NCI-H82 treated with DMSO at 0.1 percent for 48 hours (cell line): ENCODE results near the gene CREB5.
A peak's percentile ranks its signal among the peaks of the same experiment; 100 is the strongest.
"Not testable (repeated sequence)": the region's sequence is repeated elsewhere in the genome, so short reads cannot be mapped to it uniquely, and the experiment has no call there.

Source experiments
- DNase-seq: peaks from one replicate; lab custom pipeline; 2025; ENCODE audit not compliant: unreplicated experiment; lab: John Stamatoyannopoulos, UW

The CREB5 gene

GRCh38 chr7:28411876-28412662 lies at the start of gene CREB5:
Gene CREB5, plus strand, starts transcription at chr7:28412518. Its CDS starts 397 bp downstream, at chr7:28412915.
- DNase-seq, result peak; percentile 78

GRCh38 chr7:28362812-28363211 lies 49.5 kb upstream of the CREB5 start:
- DNase-seq, result no peak

GRCh38 chr7:28364082-28364481 lies 48.2 kb upstream of the CREB5 start:
- no peak for DNase-seq

DNA sequence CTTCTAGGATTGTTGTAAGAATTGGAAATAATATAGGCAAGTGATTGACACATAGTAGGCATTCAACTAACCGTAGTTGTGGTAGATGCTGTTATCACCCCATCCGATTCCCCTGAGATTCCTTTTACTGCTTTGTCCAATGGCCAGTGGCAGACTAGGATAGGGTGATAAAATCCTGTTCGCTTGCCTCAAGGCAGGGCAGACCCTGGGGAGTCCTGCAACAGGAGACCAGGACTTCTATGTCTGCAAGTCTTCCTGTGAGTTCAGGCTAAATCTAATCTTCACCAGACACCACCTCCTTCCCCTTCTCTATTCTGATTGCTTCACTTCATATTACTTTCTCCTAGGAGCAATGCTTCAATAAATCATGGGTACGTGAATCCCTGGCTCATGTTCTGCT lies 42.8 kb upstream of the CREB5 start:
- no peak for DNase-seq

DNA sequence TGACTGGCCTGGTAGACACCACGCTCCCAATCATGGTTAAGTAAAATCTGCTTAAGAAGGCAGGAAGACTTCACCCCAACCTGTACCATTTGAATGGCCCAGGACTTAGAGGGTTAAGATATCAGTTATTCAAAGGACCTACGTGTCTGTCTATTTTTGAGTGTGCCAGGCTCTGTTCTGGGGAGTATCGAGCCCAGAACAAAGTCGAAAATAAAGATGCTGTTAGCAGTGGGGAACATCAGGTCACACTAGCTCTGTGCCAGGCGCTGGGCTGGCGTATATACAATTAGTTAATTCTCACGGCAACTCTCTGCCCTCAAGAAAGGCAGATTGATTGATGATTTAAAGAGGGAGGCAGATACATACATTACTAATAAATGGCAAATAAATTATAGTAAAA lies 40.5 kb upstream of the CREB5 start:
- no peak for DNase-seq

DNA sequence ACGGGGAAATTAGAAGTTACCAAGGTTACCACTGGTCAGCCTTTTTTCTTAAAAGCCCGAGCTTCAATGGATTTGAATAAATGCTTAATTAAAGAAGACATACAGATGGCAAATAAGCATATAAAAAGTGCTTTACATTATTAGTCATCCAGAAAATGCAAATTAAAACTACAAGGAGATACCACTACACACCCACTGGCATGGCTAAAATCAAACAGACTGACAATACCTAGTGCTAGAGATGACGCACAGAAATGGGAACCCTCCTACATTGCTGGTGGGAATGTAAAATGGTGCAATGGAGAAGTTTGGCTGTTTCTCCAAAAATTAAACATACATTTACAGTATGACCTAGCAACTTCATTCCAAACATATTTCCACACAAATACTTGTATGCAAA lies 38.3 kb upstream of the CREB5 start:
- DNase-seq, result no peak

GRCh38 chr7:28375729-28376128 lies 36.6 kb upstream of the CREB5 start:
- DNase-seq, result no peak

DNA sequence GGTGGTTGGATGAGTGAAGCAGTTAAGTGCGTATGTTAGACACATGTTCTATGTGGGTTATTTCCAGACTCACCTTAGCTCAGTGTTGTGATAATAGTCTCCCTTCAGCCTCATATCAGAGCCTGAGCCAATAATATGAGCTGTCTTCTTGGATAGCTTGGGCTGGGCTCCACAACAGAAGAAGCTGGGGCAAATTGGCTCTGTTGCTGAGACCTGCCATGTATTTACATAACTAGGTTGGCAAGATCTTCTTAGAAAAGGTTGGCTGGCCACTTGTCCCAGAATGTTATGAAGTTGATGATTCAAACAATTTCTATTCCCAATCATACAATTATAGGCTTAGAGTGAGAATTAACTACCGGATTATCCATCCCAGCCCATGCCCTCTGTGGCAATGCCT lies 35.7 kb upstream of the CREB5 start:
- no peak for DNase-seq

- DNase-seq, result no peak
These were observed 33.7 kb upstream of the CREB5 start for GRCh38 chr7:28378574-28379149.

DNA sequence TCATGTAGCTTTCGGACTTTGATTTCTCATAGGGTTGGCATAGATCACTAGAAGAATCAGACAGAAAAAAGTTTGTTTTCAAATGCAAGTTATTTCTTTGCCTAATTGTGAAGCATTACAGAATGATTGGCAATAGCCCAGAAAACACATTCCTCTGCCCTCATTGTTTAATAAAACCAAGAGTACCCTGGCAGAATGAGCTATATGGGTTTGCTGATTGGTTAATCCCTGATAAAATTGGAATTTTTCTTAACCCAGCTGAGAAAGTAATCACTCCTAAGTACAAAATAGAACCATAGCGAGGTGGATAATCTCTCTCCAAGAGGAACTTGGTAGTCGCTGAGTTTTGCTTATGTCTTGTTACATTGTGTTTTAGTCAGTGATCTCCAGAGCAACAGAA lies 30.9 kb upstream of the CREB5 start:
- no peak for DNase-seq

DNA sequence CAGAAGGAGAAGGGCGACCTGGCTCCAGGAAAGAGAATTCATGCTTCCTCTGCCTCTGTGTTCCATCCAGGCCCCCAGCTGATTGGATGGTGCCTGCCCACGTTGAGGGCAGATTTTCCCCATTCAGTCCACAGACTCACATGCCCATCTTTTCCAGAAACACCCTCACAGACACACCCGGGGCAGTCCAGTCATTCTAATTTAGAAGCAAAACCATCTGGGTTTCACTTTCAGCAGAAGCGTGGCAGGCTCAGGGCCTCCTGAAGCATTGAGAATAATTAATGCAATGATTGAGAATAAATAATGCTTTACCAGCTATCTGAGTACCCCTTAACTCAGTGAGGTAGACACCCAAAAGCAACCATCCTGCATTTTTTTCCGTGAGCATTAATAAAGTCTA lies 30.2 kb upstream of the CREB5 start:
- no peak for DNase-seq

GRCh38 chr7:28383975-28384374 lies 28.3 kb upstream of the CREB5 start:
- peak; percentile 24 for DNase-seq

GRCh38 chr7:28389504-28390395 lies 22.6 kb upstream of the CREB5 start:
- DNase-seq, result peak; percentile 69

DNA sequence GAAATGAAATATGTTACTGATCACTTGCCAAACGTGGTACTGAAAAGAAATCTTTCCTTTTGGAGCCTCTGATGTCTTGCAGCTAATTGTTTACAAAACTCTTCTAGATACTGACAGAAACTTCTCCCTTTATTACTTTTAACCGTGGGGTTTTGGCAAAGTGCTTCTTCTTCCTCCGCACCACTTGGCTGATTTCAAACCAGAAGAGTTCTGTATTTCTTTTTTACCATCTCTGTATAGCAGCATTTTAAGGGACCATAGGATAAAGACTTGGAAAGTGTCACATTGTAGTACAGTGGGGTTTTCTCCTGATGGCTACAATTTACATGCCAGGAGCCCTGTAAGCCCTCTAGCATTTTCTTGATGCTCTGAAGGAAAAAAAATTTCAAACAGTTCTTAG lies 21.9 kb upstream of the CREB5 start:
- DNase-seq, result no peak

GRCh38 chr7:28392289-28392688 lies 20.0 kb upstream of the CREB5 start:
- no peak for DNase-seq

- DNase-seq, result no peak
These were observed 16.9 kb upstream of the CREB5 start for GRCh38 chr7:28395404-28395803.

DNA sequence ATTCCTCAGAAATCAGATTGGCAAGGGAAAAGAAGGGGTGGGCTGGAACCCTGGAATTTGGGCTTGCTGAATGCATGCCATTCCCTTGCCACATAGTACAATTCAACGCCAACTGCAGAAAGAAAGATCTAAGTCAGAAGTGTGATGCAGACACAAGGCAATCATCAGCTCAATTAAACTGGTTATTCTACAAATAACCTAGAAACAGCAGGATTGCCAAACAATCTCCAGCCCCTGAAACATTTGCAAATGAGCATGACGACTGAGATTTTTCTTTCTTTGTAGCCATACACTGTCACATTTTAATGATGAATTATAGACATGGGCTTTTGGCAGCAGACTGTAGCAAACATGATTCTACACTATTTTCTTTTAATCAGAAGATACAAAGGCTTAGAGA lies 16.5 kb upstream of the CREB5 start:
- DNase-seq, result no peak

DNA sequence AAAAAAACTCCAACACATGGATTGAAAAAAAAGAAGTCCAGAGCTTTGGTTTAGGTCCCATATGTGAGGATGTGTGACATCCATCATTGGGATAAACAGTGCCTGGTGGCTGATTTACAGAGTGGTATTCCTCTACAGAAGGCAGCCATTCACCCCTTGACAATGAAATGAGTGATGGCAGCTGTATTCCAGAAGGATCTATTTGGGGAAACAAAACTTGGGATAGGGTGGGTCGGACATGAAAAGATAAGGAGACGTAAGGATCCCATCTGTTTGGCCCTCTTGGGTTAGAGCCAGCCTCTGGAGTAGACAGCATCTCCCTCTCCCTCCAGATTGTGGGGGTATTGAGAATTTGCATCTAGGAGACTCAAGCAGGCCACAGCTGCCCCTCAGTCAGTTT lies 15.2 kb upstream of the CREB5 start:
- no peak for DNase-seq

DNA sequence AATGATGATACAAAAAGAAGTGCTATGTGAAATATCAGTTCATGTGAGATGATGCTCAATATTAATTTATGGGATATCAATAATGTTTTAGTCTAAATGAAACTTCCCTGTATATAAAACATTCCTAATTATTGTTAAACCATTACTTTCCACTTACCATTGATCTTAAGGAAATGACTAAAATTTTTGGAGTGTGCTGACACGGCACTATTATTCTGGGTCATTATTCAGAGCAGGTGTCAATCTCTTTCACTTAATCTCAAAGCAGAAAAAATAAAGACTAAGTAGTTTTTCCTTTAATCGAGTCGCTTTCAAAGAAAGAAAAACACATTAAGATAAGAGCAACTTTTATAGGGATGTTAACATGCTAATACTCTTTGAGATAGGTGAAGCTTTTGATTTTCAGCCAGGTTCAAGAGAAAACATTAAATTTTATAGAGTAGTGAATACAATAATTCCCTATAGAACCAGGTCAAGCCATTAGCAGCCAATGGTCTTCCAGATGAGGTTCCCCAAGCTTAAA lies 11.4 kb upstream of the CREB5 start:
- DNase-seq, result no peak

DNA sequence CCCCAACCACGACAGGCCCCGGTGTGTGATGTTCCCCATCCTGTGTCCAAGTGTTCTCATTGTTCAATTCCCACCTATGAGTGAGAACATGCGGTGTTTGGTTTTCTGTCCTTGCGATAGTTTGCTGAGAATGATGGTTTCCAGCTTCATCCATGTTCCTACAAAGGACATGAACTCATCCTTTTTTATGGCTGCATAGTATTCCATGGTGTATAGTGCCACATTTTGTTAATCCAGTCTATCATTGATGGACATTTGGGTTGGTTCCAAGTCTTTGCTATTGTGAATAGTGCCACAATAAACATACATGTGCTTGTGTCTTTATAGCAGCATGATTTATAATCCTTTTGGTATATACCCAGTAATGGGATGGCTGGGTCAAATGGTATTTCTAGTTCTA lies 10.8 kb upstream of the CREB5 start:
- not testable (repeated sequence) for DNase-seq

DNA sequence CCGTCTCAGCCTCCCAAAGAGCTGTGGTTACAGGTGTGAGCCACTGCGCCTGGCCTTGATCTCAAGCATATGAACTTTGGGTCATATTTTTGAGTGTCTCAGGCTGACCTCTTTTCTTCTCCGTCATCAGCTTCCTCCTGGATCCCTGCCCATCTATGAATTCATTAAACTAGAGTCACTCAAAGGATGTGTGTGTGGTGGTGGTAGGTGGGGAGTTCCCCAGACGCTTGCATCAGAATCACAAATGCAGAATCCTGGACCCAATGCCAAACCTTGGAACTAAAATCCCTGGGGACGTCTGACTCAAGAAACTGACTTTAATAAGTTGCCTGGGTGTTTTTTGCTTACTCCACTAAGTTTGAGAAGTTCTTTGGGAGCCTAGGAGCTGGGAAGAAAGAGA lies 6.7 kb upstream of the CREB5 start:
- DNase-seq, result no peak

- no peak for DNase-seq
These were observed 6.1 kb upstream of the CREB5 start for GRCh38 chr7:28406192-28406591.
